ENCODE data around the gene HSD17B14. TPM values are rescaled to one million over a fixed set of nuclear protein-coding genes. Genes with fewer than 3 reads are reported as not detected.
A peak's percentile ranks its signal among the peaks of the same experiment; 100 is the strongest.

HSD17B14 gene
- total and polyA plus RNA-seq, 2 experiments from 2014 or later = 31.7 to 43.1 TPM

- no peak for DNase-seq (ENCODE audit: low read depth in 1 of 2, low spot score in 1 of 2)
- TF ChIP-seq CTCF (IDR thresholded peaks at IDR 0.05; ENCODE audit: low read depth, low read length) = no peak
- Histone ChIP-seq H3K4me1 (ENCODE audit: low read depth) (no peaks in the 10 kb centered on the region), H3K27me3 (no peaks in the 10 kb centered on the region), H3K9me3 (ENCODE audit: low read depth) (no peaks in the 10 kb centered on the region), H3K36me3 (no peaks in the 10 kb centered on the region), H3K4me3 (no peak overlapping the region), H3K27ac (no peak overlapping the region)
These were observed 18.0 kb downstream of the HSD17B14 start for GRCh38 chr19:48818234-48818820.

GRCh38 chr19:48817585-48818124 lies 18.6 kb downstream of the HSD17B14 start:
- H3K27me3 ChIP-seq = no peaks in the 10 kb centered on the region
- H3K4me3 ChIP-seq = no peak overlapping the region
- DNase-seq (ENCODE audit: low read depth in 1 of 2, low spot score in 1 of 2) = no peak
- no peaks in the 10 kb centered on the region for H3K9me3 ChIP-seq (ENCODE audit: low read depth)
- H3K36me3 ChIP-seq = no peaks in the 10 kb centered on the region
- no peak overlapping the region for H3K27ac ChIP-seq
- peaks cover 2% of the 10 kb centered on the region for H3K4me1 ChIP-seq (ENCODE audit: low read depth)
- no peak for TF ChIP-seq CTCF (IDR thresholded peaks at IDR 0.05; ENCODE audit: low read depth, low read length)

GRCh38 chr19:48815870-48816501 lies 20.3 kb downstream of the HSD17B14 start:
- Histone ChIP-seq H3K4me3 (no peak overlapping the region), H3K9me3 (ENCODE audit: low read depth) (no peaks in the 10 kb centered on the region), H3K4me1 (ENCODE audit: low read depth) (peaks cover 7% of the 10 kb centered on the region), H3K36me3 (no peaks in the 10 kb centered on the region), H3K27ac (no peak overlapping the region), H3K27me3 (no peaks in the 10 kb centered on the region)
- TF ChIP-seq CTCF (IDR thresholded peaks at IDR 0.05; ENCODE audit: low read depth, low read length) = no peak
- peak in 1 of 2 donors; percentile 58 for DNase-seq (ENCODE audit: low read depth in 1 of 2, low spot score in 1 of 2)

- H3K4me1 ChIP-seq (ENCODE audit: low read depth) = peaks cover 7% of the 10 kb centered on the region
- H3K27me3 ChIP-seq = no peaks in the 10 kb centered on the region
- H3K4me3 ChIP-seq = no peak overlapping the region
- H3K36me3 ChIP-seq = no peaks in the 10 kb centered on the region
- no peak for DNase-seq (ENCODE audit: low read depth in 1 of 2, low spot score in 1 of 2)
- no peak overlapping the region for H3K27ac ChIP-seq
- no peak for TF ChIP-seq CTCF (IDR thresholded peaks at IDR 0.05; ENCODE audit: low read depth, low read length)
- H3K9me3 ChIP-seq (ENCODE audit: low read depth) = no peaks in the 10 kb centered on the region
These were observed 21.4 kb downstream of the HSD17B14 start for GRCh38 chr19:48814895-48815294.

GRCh38 chr19:48813123-48813913 lies 23.0 kb downstream of the HSD17B14 start:
- Histone ChIP-seq H3K9me3 (ENCODE audit: low read depth) (no peaks in the 10 kb centered on the region), H3K27me3 (no peaks in the 10 kb centered on the region), H3K27ac (peak overlapping the region; percentile 90), H3K4me3 (no peak overlapping the region), H3K4me1 (ENCODE audit: low read depth) (peaks cover 7% of the 10 kb centered on the region), H3K36me3 (no peaks in the 10 kb centered on the region)
- peak; percentile 32 for TF ChIP-seq CTCF (IDR thresholded peaks at IDR 0.05; ENCODE audit: low read depth, low read length)
- no peak for DNase-seq (ENCODE audit: low read depth in 1 of 2, low spot score in 1 of 2)
